Bronchus fibroblast of lung (primary cell): Measurements from ENCODE around the gene TAF5. TPM values are rescaled to one million over a fixed set of nuclear protein-coding genes. Genes with fewer than 3 reads are reported as not detected.

Source experiments
- total RNA-seq: library from RNA; depleted of rRNA; stranded (reverse); fragments of >200 nt; gene quantifications from 2 replicates; pipeline ENCODE4 v1.2.3, GENCODE V29; 2015

Gene TAF5
- total RNA-seq, result 4.2 and 5.5 TPM in 2 replicates

GRCh38 chr10:103367782-103368518 is at the start of gene TAF5:
Gene TAF5, plus strand, starts transcription at chr10:103367976. Its CDS starts 14 bp downstream, at chr10:103367990.

GRCh38 chr10:103350517-103351260 is 17.1 kb upstream of the TAF5 start, which contains the start of gene PCGF6:
Gene PCGF6, minus strand, starts transcription at chr10:103351140. Its CDS starts 74 bp downstream, at chr10:103351066.

GRCh38 chr10:103396067-103396788 is 28.5 kb downstream of the TAF5 start, which contains the start of the genes ATP5MK and PDCD11:
Gene ATP5MK, minus strand, starts transcription at chr10:103396475. Its CDS starts 4,018 bp downstream, at chr10:103392457.
Gene PDCD11, plus strand, starts transcription at chr10:103396626. Its CDS starts 1,801 bp downstream, at chr10:103398427.

Other genes starting within 250 kb of the TAF5 start
- gene NT5C2, start 174.7 kb upstream of the TAF5 start, total RNA-seq, result 27.1 and 29.6 TPM in 2 replicates
- under 0.01 TPM in 1 of 2 replicates, not detected in the other for gene RPEL1, start 122.1 kb upstream of the TAF5 start, total RNA-seq
- gene INA, start 90.8 kb upstream of the TAF5 start, total RNA-seq, result 0.59 and 0.67 TPM in 2 replicates
- 7.6 and 10.9 TPM in 2 replicates for gene PCGF6, start 16.8 kb upstream of the TAF5 start, total RNA-seq
- gene ATP5MK, start 28.5 kb downstream of the TAF5 start, total RNA-seq, result 331 and 341 TPM in 2 replicates
- 20.8 and 28.1 TPM in 2 replicates for gene PDCD11, start 28.6 kb downstream of the TAF5 start, total RNA-seq
- gene CALHM2, start 84.4 kb downstream of the TAF5 start, total RNA-seq, result 14.3 and 19.0 TPM in 2 replicates
- gene CALHM1, start 90.9 kb downstream of the TAF5 start, total RNA-seq, result not detected in 2 replicates
- gene CALHM3, start 111.3 kb downstream of the TAF5 start, total RNA-seq, result not detected in 2 replicates
- 0.15 and 0.17 TPM in 2 replicates for gene NEURL1, start 125.7 kb downstream of the TAF5 start, total RNA-seq